Peyer's patch (tissue), 4 donors: ENCODE measurements around the gene BMP6.

Experiments
- CTCF ChIP-seq, 6 experiments: fragments of 450-650 bp in 4 of 6; fragments of 200-600 bp in 2 of 6; sonication (generic) in 1 of 6; IDR thresholded peaks; one replicate each; pipeline ENCODE4 v1.5.1; 2017 to 2019; ENCODE audit warnings: antibody characterized with exemption in 6 of 6, mild to moderate bottlenecking in 3 of 6, moderate library complexity in 1 of 6
- POLR2A ChIP-seq, 2 donors: fragments of 450-650 bp; IDR thresholded peaks; one replicate each; pipeline ENCODE4 v1.5.1; 2017; ENCODE audit warnings: antibody characterized with exemption in 2 of 2, mild to moderate bottlenecking in 2 of 2, moderate library complexity in 2 of 2

- TF ChIP-seq POLR2A (IDR thresholded peaks at IDR 0.05) (no peak), CTCF (IDR thresholded peaks at IDR 0.05) (no peak)
Measured at GRCh38 chr6:7818257-7819214, 92.6 kb downstream of the BMP6 start.
